Keratinocyte (primary cell): ENCODE results near the gene C7. TPM values are rescaled to one million over a fixed set of nuclear protein-coding genes. Genes with fewer than 3 reads are reported as not detected.

ENCODE experiments used
- DNase-seq: peaks from one replicate; pipeline ENCODE4 v3.0.0-alpha.2; 2011; ENCODE audit warnings: low read depth, missing footprints, low spot score
- FAIRE-seq: peaks from 2 replicates; lab custom pipeline; 2011; peaks lifted over from hg19 to GRCh38; lab: Jason Lieb, UNC
- H2AFZ ChIP-seq: 2 replicates; pipeline ENCODE4 v1.6.0; 2012; ENCODE audit warnings: low read length, control low read depth, inconsistent platforms; ENCODE audit not compliant: control insufficient read depth
- H3K27ac ChIP-seq: 2 replicates; pipeline ENCODE4 v1.5.1; 2011; ENCODE audit warnings: low read length; ENCODE audit not compliant: control insufficient read depth, insufficient read depth
- H3K27me3 ChIP-seq: 3 replicates; pipeline ENCODE4 v1.6.0; 2011; ENCODE audit warnings: low read length; ENCODE audit not compliant: control insufficient read depth, insufficient read depth; ENCODE audit errors: extremely low read depth
- H3K36me3 ChIP-seq, 2 experiments: 2 replicates in 1 of 2; 3 replicates in 1 of 2; pipeline ENCODE4 v1.5.1; 2011; ENCODE audit warnings: low read length in 2 of 2, mild to moderate bottlenecking in 1 of 2; ENCODE audit not compliant: control insufficient read depth in 2 of 2, insufficient read depth in 2 of 2; ENCODE audit errors: extremely low read depth in 1 of 2
- H3K4me1 ChIP-seq: 3 replicates; pipeline ENCODE4 v1.5.1; 2011; ENCODE audit warnings: low read length; ENCODE audit not compliant: control insufficient read depth, insufficient read depth; ENCODE audit errors: extremely low read depth
- H3K4me2 ChIP-seq: 3 replicates; pipeline ENCODE4 v1.6.0; 2011; ENCODE audit warnings: low read depth, low read length; ENCODE audit not compliant: control insufficient read depth, insufficient read depth; ENCODE audit errors: extremely low read depth
- H3K4me3 ChIP-seq, 3 experiments: fragments of 200-600 bp in 1 of 3; sonication (generic) in 1 of 3; 2 replicates in 2 of 3; 3 replicates in 1 of 3; pipeline ENCODE4 v1.5.1; 2011 to 2016; ENCODE audit warnings: low read length in 3 of 3, mild to moderate bottlenecking in 3 of 3, control low read depth in 2 of 3, inconsistent platforms in 1 of 3, low read depth in 1 of 3, mixed read lengths in 1 of 3, mixed run types in 1 of 3, moderate library complexity in 1 of 3; ENCODE audit not compliant: control insufficient read depth in 2 of 3, insufficient read depth in 2 of 3; ENCODE audit errors: extremely low read depth in 1 of 3
- H3K79me2 ChIP-seq: 2 replicates; pipeline ENCODE4 v1.6.0; 2012; ENCODE audit warnings: low read length; ENCODE audit not compliant: control insufficient read depth, insufficient read depth
- H3K9ac ChIP-seq: 3 replicates; pipeline ENCODE4 v1.6.0; 2011; ENCODE audit warnings: low read length; ENCODE audit not compliant: control insufficient read depth, insufficient read depth; ENCODE audit errors: extremely low read depth
- H3K9me1 ChIP-seq: 3 replicates; pipeline ENCODE4 v1.6.0; 2011; ENCODE audit warnings: low read length; ENCODE audit not compliant: control insufficient read depth, insufficient read depth; ENCODE audit errors: extremely low read depth
- H3K9me3 ChIP-seq: 2 replicates; pipeline ENCODE4 v1.5.1; 2012; ENCODE audit warnings: low read depth, low read length; ENCODE audit not compliant: control insufficient read depth
- H4K20me1 ChIP-seq: 3 replicates; pipeline ENCODE4 v1.6.0; 2011; ENCODE audit warnings: low read length; ENCODE audit not compliant: control insufficient read depth, insufficient read depth; ENCODE audit errors: extremely low read depth
- CTCF ChIP-seq, 3 experiments: IDR thresholded peaks in 1 of 3; conservative IDR thresholded peaks in 1 of 3; optimal IDR thresholded peaks in 1 of 3; 2 replicates in 2 of 3; 3 replicates in 1 of 3; pipeline versions ENCODE3 to v1.5.1; 2011; ENCODE audit warnings: low read length in 3 of 3, mild to moderate bottlenecking in 3 of 3, moderate library complexity in 2 of 3, control low read depth in 1 of 3, inconsistent platforms in 1 of 3; ENCODE audit not compliant: insufficient read depth in 2 of 3; ENCODE audit errors: extremely low read depth in 1 of 3
- EZH2 ChIP-seq: IDR thresholded peaks from one replicate; pipeline ENCODE4 v1.6.1; 2012; ENCODE audit warnings: inconsistent platforms, mild to moderate bottlenecking, low read length, moderate library complexity
- dilution Hi-C: fragments of 300-500 bp; cut with MboI; formaldehyde crosslinking; loops from one replicate; pipeline ENCODE4 v1.7.0; 2020; ENCODE audit warnings: low sequenced_read_pairs; ENCODE audit not compliant: extremely low pct_ligation_motif_present
- polyA plus RNA-seq, 5 experiments: library from polyadenylated mRNA; depleted of rRNA in 3 of 5; stranded (reverse) in 3 of 5; stranded (forward) in 1 of 5; unstranded in 1 of 5; fragments of >200 nt; gene quantifications; 1 replicate in 1 of 5; 2 replicates in 3 of 5; 3 replicates in 1 of 5; pipeline versions ENCODE4 v1.2.1 to v1.2.3, GENCODE V29; 2011 to 2012; ENCODE audit warnings: missing spikeins in 2 of 5, low read depth in 1 of 5, low replicate concordance in 1 of 5

Gene C7
- polyA plus RNA-seq, 1 donor (not counting 4 experiments of a cell fraction or from before 2014, with no cell fraction given), result not detected

DNA sequence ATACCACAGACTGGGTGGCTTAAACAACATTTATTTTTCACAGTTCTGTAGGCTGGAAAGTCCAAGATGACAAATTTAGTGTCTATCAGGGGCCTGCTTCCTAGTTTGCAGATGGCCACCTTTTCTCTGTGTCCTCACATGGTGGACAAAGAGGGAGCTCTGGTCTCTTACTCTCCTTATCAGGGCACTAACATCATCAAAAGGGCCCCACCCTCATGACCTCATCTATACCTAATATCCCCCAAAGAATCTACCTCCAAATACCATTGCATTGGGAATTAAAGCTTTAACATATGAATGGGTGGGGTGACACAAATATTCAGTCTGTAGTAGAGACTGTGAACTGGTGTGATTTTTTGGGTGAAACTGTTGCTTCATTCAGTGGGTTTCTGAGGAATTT is 78.1 kb downstream of the C7 start:
- no peak overlapping the region for H2AFZ ChIP-seq
- H3K4me3 ChIP-seq, result no peak overlapping the region
- no peaks in the 10 kb centered on the region for H3K9me3 ChIP-seq
- no peak for DNase-seq
- dilution Hi-C loops, result no loop called here
- H3K4me2 ChIP-seq, result no peak overlapping the region
- no peaks in the 10 kb centered on the region for H4K20me1 ChIP-seq
- H3K36me3 ChIP-seq, result no peaks in the 10 kb centered on the region
- H3K27me3 ChIP-seq, result no peaks in the 10 kb centered on the region
- FAIRE-seq, result no peak
- no peak overlapping the region for H3K9ac ChIP-seq
- no peak for TF ChIP-seq EZH2
- no peak for TF ChIP-seq CTCF (optimal IDR thresholded peaks at IDR 0.05 in 1 of 3, IDR thresholded peaks at IDR 0.05 in 1 of 3, conservative IDR thresholded peaks at IDR 0.05 in 1 of 3; ENCODE audit: extremely low read depth in 1 of 3, insufficient read depth in 2 of 3, low read length in 3 of 3)
- H3K27ac ChIP-seq, result no peak overlapping the region
- no peaks in the 10 kb centered on the region for H3K79me2 ChIP-seq
- peaks cover 4% of the 10 kb centered on the region for H3K4me1 ChIP-seq
- H3K9me1 ChIP-seq, result no peaks in the 10 kb centered on the region

- H3K79me2 ChIP-seq, result no peaks in the 10 kb centered on the region
- no peaks in the 10 kb centered on the region for H3K27me3 ChIP-seq
- no peak overlapping the region for H3K4me3 ChIP-seq
- H4K20me1 ChIP-seq, result no peaks in the 10 kb centered on the region
- H3K9ac ChIP-seq, result no peak overlapping the region
- FAIRE-seq (no peak), DNase-seq (no peak)
- dilution Hi-C loops, result no loop called here
- peaks cover 4% of the 10 kb centered on the region for H3K4me1 ChIP-seq
- no peaks in the 10 kb centered on the region for H3K9me1 ChIP-seq
- H3K4me2 ChIP-seq, result no peak overlapping the region
- no peaks in the 10 kb centered on the region for H3K9me3 ChIP-seq
- no peak overlapping the region for H2AFZ ChIP-seq
- H3K27ac ChIP-seq, result no peak overlapping the region
- TF ChIP-seq CTCF (optimal IDR thresholded peaks at IDR 0.05 in 1 of 3, IDR thresholded peaks at IDR 0.05 in 1 of 3, conservative IDR thresholded peaks at IDR 0.05 in 1 of 3; ENCODE audit: extremely low read depth in 1 of 3, insufficient read depth in 2 of 3, low read length in 3 of 3) (no peak), EZH2 (no peak)
- H3K36me3 ChIP-seq, result no peaks in the 10 kb centered on the region
Measured at GRCh38 chr5:40988746-40989510, 79.6 kb downstream of the C7 start.
